B cell (primary cell): Measurements from ENCODE around the gene TAS1R1.

Source experiments
- EZH2 ChIP-seq: IDR thresholded peaks from 2 replicates; pipeline ENCODE4 v1.6.1; 2012; ENCODE audit warnings: borderline replicate concordance, low read depth, mild to moderate bottlenecking, moderate library complexity, low read length; ENCODE audit not compliant: insufficient read depth, poor library complexity, severe bottlenecking
- TF ChIP-seq, protein P1 (sequence below): fragments of 200-600 bp; IDR thresholded peaks from one replicate; pipeline ENCODE4 v1.8.0; 2022; ENCODE audit warnings: antibody characterized with exemption, mild to moderate bottlenecking

DNA sequence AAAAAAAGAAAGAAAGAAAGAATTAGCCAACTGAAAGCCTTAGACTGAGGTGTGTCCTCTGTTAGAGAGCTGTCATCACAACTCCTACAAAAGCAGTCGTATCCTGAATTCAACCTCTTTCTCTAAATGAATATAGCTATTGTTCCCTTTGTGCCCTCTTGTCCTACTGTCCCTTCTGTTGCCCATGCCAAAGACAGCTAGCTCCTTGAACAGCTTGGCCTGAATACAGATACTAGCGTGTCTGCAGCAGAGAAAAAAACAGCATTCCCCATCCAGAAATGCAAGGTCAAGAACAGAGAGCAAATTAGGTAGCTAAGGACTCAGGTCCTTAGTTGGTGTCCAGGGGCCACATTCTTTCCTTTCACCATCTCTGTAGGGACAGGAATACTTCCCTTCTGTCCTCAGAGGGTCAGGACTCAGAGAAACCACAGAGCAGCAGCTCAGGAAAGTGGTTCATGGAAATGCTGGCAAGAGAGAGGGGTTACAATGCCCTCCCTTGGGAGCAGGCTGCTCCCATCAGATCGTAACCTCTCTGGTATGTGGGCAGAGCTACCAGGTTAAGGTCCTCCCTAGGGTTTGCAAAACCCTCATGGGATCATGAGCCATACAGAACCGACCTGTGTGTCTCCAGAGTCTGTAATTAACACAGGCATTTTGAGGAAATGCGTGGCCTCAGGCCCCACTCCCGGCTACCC is 22.9 kb downstream of the TAS1R1 start:
- TF ChIP-seq EZH2, result no peak
- TF ChIP-seq, protein P1, sequence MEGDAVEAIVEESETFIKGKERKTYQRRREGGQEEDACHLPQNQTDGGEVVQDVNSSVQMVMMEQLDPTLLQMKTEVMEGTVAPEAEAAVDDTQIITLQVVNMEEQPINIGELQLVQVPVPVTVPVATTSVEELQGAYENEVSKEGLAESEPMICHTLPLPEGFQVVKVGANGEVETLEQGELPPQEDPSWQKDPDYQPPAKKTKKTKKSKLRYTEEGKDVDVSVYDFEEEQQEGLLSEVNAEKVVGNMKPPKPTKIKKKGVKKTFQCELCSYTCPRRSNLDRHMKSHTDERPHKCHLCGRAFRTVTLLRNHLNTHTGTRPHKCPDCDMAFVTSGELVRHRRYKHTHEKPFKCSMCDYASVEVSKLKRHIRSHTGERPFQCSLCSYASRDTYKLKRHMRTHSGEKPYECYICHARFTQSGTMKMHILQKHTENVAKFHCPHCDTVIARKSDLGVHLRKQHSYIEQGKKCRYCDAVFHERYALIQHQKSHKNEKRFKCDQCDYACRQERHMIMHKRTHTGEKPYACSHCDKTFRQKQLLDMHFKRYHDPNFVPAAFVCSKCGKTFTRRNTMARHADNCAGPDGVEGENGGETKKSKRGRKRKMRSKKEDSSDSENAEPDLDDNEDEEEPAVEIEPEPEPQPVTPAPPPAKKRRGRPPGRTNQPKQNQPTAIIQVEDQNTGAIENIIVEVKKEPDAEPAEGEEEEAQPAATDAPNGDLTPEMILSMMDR, result no peak
